BJ (cell line): Measurements from ENCODE around the gene TMEM42. TPM values are rescaled to one million over a fixed set of nuclear protein-coding genes. Genes with fewer than 3 reads are reported as not detected.

Experiments used
- CTCF ChIA-PET: fragments of 350-600 bp; formaldehyde crosslinking; extraction: SDS; loops from one replicate; lab custom pipeline; 2021; ENCODE audit warnings: antibody characterized with exemption, inconsistent platforms; lab: Yijun Ruan, JAX
- POLR2A ChIA-PET: fragments of 300-600 bp; sonication (Branson Sonifier 250); formaldehyde crosslinking; extraction: SDS; loops from one replicate; lab custom pipeline; 2021; ENCODE audit warnings: antibody characterized with exemption; lab: Charles Lee
- DNase-seq: peaks from one replicate; pipeline ENCODE4 v3.0.0-alpha.2; 2011; ENCODE audit warnings: low read depth
- H3K27me3 ChIP-seq: 2 replicates; pipeline ENCODE4 v1.6.0; 2011; ENCODE audit warnings: low read length; ENCODE audit not compliant: control insufficient read depth, insufficient read depth
- H3K36me3 ChIP-seq: 2 replicates; pipeline ENCODE4 v1.5.1; 2011; ENCODE audit warnings: low read length; ENCODE audit not compliant: control insufficient read depth, insufficient read depth
- H3K4me3 ChIP-seq: 2 replicates; pipeline ENCODE4 v1.5.1; 2011; ENCODE audit warnings: low read depth, mild to moderate bottlenecking, control low read depth, low read length
- CTCF ChIP-seq: IDR thresholded peaks from 2 replicates; pipeline ENCODE4 v1.5.1; 2011; ENCODE audit warnings: low read depth, mild to moderate bottlenecking, control low read depth, inconsistent platforms, low read length, moderate library complexity; ENCODE audit not compliant: insufficient read depth
- polyA plus RNA-seq: library from polyadenylated mRNA; depleted of rRNA; stranded (reverse); fragments of >200 nt; gene quantifications from 2 replicates; pipeline ENCODE4 v1.2.3, GENCODE V29; 2011

The TMEM42 gene
- polyA plus RNA-seq, 1 experiment: 38.0 TPM

- H3K36me3 ChIP-seq: no peaks in the 10 kb centered on the region; the same call in 1 of the 2 replicates
These were observed 30.5 kb upstream of the TMEM42 start for GRCh38 chr3:44831232-44831631.

GRCh38 chr3:44832032-44832431, 29.7 kb upstream of the TMEM42 start:
- no peak for TF ChIP-seq CTCF
- POLR2A ChIA-PET: no interaction called here
- H3K36me3 ChIP-seq: no peaks in the 10 kb centered on the region; the same call in 1 of the 2 replicates
- H3K4me3 ChIP-seq: no peak overlapping the region
- no peak for DNase-seq
- no peaks in the 10 kb centered on the region for H3K27me3 ChIP-seq
- CTCF ChIA-PET: interaction anchor here (0.7 to 1.0 kb wide), 2 partner anchors 10 to 82 kb away, joined by 3 read pairs; no protein-coding TSS in a partner anchor

More at GRCh38 chr3:44831232-44831631, 30.5 kb upstream of the TMEM42 start:
- H3K27me3 ChIP-seq: no peaks in the 10 kb centered on the region
- no peak for TF ChIP-seq CTCF
- DNase-seq: no peak
- ChIA-PET CTCF (no interaction called here), POLR2A (no interaction called here)
- H3K4me3 ChIP-seq: no peak overlapping the region

GRCh38 chr3:44832965-44833364, 28.7 kb upstream of the TMEM42 start:
- TF ChIP-seq CTCF: no peak
- POLR2A ChIA-PET: no interaction called here
- Histone ChIP-seq H3K36me3 (no peaks in the 10 kb centered on the region; the same call in 1 of the 2 replicates), H3K4me3 (no peak overlapping the region), H3K27me3 (no peaks in the 10 kb centered on the region)
- no peak for DNase-seq
- CTCF ChIA-PET: interaction anchor here (1.0 kb wide), 1 partner anchor 81 kb away, joined by 3 read pairs; no protein-coding TSS in a partner anchor

DNA sequence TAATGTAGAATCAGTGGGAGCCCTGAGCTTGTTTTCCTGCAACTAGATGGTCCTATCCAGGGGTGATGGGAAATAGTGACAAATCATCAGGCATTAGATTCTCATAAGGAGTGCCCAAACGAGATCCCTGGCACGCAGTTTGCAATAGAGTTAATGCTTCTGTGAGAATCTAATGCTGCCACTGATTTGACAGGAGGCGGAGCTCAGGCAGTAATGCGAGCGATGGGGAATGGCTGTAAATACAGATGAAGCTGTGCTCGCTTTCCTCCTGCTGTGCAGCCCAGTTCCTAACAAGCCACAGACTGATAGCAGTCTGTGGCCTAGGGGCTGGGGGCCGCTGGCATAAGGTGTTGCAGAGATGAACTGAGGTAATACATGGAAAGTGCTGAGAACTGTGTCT, 28.3 kb upstream of the TMEM42 start:
- no peaks in the 10 kb centered on the region; the same call in 1 of the 2 replicates for H3K36me3 ChIP-seq
- no peaks in the 10 kb centered on the region for H3K27me3 ChIP-seq
- ChIA-PET CTCF (interaction anchor here (1.0 kb wide), 1 partner anchor 81 kb away, joined by 3 read pairs; no protein-coding TSS in a partner anchor), POLR2A (no interaction called here)
- H3K4me3 ChIP-seq: no peak overlapping the region
- DNase-seq: no peak
- TF ChIP-seq CTCF: no peak

- ChIA-PET CTCF (interaction anchor here (1.6 kb wide), 1 partner anchor 17 kb away, joined by 4 read pairs; no protein-coding TSS in a partner anchor), POLR2A (no interaction called here)
- Histone ChIP-seq H3K36me3 (no peaks in the 10 kb centered on the region; the same call in 1 of the 2 replicates), H3K4me3 (no peak overlapping the region), H3K27me3 (no peaks in the 10 kb centered on the region)
- no peak for DNase-seq
- no peak for TF ChIP-seq CTCF
These were observed 26.0 kb upstream of the TMEM42 start for GRCh38 chr3:44835684-44836083.
